HG02938 (cell line): ENCODE results near the gene RTN3.

Experiments
- ATAC-seq: cut with Tn5 transposase; IDR thresholded peaks from one replicate; pipeline ENCODE4 v1.9.1; 2021; ENCODE audit warnings: mild to moderate bottlenecking, moderate library complexity; ENCODE audit not compliant: unreplicated experiment

RTN3 gene

GRCh38 chr11:63737718-63738117 lies 56.4 kb downstream of the RTN3 start:
- ATAC-seq, result no peak

- no peak for ATAC-seq
Observed at GRCh38 chr11:63738720-63739360, 57.5 kb downstream of the RTN3 start.

- ATAC-seq, result no peak
Observed at GRCh38 chr11:63745304-63746170, 64.2 kb downstream of the RTN3 start.

- no peak for ATAC-seq
Observed at GRCh38 chr11:63747011-63747410, 65.7 kb downstream of the RTN3 start.

GRCh38 chr11:63749624-63750023 lies 68.3 kb downstream of the RTN3 start:
- no peak for ATAC-seq

GRCh38 chr11:63756919-63757761 lies 75.8 kb downstream of the RTN3 start:
- ATAC-seq, result no peak

- no peak for ATAC-seq
Observed at GRCh38 chr11:63760487-63761079, 79.3 kb downstream of the RTN3 start.

- ATAC-seq, result no peak
Observed at GRCh38 chr11:63761188-63761587, 79.9 kb downstream of the RTN3 start.

- ATAC-seq, result no peak
Observed at GRCh38 chr11:63761931-63762653, 80.8 kb downstream of the RTN3 start.

GRCh38 chr11:63762654-63763495 lies 81.6 kb downstream of the RTN3 start:
- no peak for ATAC-seq

- ATAC-seq, result no peak
Observed at GRCh38 chr11:63763496-63764339, 82.4 kb downstream of the RTN3 start.

- ATAC-seq, result no peak
Observed at GRCh38 chr11:63764340-63764678, 83.0 kb downstream of the RTN3 start.

- ATAC-seq, result no peak
Observed at GRCh38 chr11:63764679-63765647, 83.7 kb downstream of the RTN3 start.

GRCh38 chr11:63765688-63766241 lies 84.5 kb downstream of the RTN3 start:
- ATAC-seq, result no peak

- ATAC-seq, result no peak
Observed at GRCh38 chr11:63766531-63767235, 85.4 kb downstream of the RTN3 start.

- no peak for ATAC-seq
Observed at GRCh38 chr11:63767267-63767564, 85.9 kb downstream of the RTN3 start.
